GM06990 (cell line): ENCODE data around the gene FAM186B.

Experiments used
- DNase-seq: peaks from one replicate; pipeline ENCODE4 v3.0.0-alpha.2; 2011; ENCODE audit not compliant: insufficient read length; ENCODE audit errors: extremely low read depth
- H3K27me3 ChIP-seq: replicated peaks from 2 replicates; pipeline ENCODE4 v1.6.0; 2011; ENCODE audit warnings: low read length; ENCODE audit not compliant: control insufficient read depth, insufficient read depth
- H3K36me3 ChIP-seq: 2 replicates; pipeline ENCODE4 v1.5.1; 2011; ENCODE audit warnings: low read length; ENCODE audit not compliant: control insufficient read depth, insufficient read depth
- H3K4me3 ChIP-seq: replicated peaks from 2 replicates; pipeline ENCODE4 v1.5.1; 2011; ENCODE audit warnings: low read depth, mild to moderate bottlenecking, control low read depth, low read length
- TF ChIP-seq, protein P1 (sequence below): IDR thresholded peaks from 2 replicates; pipeline ENCODE4 v1.5.1; 2011; ENCODE audit warnings: low read length, control low read depth, mild to moderate bottlenecking, inconsistent platforms; ENCODE audit not compliant: insufficient read depth, poor library complexity, severe bottlenecking

FAM186B gene

DNA sequence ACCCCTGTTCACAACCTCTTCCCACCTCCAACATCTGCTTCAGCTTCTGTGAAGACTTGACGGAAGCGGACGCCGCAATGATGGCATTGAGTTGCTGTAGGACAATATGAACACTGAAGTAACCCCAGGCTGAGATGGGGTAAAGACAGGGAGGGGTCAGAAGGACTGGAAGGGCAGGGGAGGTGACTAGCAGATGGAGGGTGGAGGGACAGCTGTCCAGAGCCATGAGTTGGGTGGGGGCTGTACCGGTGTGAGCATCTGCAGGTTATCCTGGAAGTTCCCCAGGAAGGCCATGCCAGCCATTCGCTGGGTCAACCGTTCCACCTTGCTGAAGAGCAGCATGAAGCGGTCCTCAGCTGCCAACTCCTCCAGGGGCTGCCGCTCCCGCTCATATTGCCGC, 44.0 kb upstream of the FAM186B start:
- Histone ChIP-seq H3K27me3 (no peaks in the 10 kb centered on the region), H3K36me3 (peaks cover 73% of the 10 kb centered on the region), H3K4me3 (no peak overlapping the region)
- TF ChIP-seq, protein P1, sequence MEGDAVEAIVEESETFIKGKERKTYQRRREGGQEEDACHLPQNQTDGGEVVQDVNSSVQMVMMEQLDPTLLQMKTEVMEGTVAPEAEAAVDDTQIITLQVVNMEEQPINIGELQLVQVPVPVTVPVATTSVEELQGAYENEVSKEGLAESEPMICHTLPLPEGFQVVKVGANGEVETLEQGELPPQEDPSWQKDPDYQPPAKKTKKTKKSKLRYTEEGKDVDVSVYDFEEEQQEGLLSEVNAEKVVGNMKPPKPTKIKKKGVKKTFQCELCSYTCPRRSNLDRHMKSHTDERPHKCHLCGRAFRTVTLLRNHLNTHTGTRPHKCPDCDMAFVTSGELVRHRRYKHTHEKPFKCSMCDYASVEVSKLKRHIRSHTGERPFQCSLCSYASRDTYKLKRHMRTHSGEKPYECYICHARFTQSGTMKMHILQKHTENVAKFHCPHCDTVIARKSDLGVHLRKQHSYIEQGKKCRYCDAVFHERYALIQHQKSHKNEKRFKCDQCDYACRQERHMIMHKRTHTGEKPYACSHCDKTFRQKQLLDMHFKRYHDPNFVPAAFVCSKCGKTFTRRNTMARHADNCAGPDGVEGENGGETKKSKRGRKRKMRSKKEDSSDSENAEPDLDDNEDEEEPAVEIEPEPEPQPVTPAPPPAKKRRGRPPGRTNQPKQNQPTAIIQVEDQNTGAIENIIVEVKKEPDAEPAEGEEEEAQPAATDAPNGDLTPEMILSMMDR: no peak
- no peak for DNase-seq

DNA sequence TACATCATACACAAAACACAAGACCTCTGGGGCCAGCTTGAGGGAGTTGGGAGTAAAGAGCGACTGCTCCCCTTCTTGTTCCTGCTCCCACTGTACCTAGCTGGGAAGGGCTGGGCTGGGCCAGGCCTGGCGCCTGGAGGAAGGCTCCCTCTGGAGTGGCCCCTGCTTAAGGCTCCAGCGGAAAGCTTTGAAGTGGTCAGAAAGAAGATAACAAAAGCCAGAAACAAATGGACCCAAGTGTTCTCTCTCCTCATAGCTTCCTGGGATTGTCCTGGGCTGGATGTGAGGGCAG, 43.2 kb upstream of the FAM186B start:
- no peak for DNase-seq
- TF ChIP-seq, protein P1: no peak
- Histone ChIP-seq H3K36me3 (peaks cover 76% of the 10 kb centered on the region), H3K4me3 (no peak overlapping the region), H3K27me3 (no peaks in the 10 kb centered on the region)

DNA sequence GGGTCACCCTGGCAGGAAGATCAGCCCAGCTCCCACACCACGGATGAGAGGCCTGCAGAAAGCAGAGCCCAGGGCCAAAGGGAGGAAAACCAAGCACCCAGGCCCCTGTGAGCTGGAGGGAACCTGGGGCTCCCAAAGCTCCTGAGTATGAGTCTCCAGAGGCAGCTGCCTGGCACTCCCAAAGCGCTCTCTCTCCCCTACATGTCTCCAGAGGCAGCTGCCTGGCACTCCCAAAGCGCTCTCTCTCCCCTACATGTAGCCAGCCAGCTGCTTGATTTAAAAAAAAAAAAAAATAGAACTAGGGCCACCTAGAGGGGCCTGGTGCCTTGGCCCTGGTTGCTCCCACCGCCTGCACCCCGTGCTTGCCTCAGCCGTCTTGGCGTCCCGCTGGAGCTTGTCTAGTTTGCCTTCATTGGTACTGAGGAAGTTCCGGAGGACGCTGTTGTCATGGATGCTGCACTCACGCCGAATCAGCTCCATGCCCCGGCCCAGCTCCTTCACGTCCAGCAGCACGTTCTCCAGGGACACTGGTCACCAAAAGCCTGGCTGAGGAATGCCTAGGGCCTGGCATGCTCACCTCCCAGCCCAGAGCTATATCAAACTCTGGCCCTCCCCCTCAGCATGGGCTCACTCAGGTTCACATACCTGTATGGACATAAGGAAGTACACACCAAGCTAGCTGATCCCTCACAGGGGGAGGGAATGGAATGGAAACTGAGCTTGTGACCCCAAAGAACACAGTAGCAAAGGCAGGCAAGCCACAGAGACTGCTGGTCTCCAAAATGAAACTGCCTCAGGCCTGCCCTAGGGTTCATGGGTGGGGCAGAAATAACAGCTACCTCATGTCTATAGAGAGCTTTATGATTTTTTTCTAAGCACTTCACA, 42.6 kb upstream of the FAM186B start:
- H3K36me3 ChIP-seq: peaks cover 77% of the 10 kb centered on the region
- H3K4me3 ChIP-seq: no peak overlapping the region
- no peak for DNase-seq
- TF ChIP-seq, protein P1: no peak
- H3K27me3 ChIP-seq: no peaks in the 10 kb centered on the region

DNA sequence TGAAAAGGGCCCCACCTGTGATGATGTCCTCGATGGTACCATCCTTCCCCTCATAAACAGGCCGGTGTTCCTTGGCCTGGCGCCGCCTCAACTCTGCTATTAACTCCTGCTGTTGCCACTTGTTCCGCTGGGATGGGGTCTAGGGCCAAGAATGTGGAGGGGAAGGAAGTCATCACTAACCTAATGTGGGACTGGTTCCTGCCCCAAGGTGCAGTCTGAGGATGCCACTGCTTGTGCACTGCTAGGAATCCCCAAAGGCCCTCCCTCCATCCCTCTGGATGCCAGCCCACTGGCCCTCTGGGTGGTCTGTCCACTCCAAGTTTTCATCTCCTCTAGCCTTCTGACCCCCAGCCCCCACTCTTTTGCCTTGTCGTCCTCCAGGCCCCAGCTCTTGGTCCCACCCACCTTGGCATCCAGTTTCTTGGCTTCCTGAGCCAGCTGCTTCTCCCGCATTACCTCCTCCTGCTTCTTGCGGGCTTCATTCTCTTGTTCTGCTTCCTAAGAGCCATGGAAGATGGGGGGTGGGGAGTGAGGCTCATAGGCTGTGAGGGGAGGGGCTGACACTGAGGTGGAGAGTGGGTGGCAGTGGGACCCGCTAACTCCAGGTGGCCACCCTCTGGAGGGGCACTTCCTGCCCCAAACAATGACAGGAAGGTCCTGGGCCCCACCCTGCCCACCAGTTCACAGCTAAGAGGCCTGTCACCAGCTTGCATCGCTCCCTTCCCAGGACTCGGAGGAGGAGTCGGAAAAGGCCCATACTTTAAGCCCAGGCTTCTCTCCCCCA, 41.6 kb upstream of the FAM186B start:
- DNase-seq: no peak
- TF ChIP-seq, protein P1: no peak
- H3K4me3 ChIP-seq: no peak overlapping the region
- H3K27me3 ChIP-seq: no peaks in the 10 kb centered on the region
- H3K36me3 ChIP-seq: peaks cover 78% of the 10 kb centered on the region

DNA sequence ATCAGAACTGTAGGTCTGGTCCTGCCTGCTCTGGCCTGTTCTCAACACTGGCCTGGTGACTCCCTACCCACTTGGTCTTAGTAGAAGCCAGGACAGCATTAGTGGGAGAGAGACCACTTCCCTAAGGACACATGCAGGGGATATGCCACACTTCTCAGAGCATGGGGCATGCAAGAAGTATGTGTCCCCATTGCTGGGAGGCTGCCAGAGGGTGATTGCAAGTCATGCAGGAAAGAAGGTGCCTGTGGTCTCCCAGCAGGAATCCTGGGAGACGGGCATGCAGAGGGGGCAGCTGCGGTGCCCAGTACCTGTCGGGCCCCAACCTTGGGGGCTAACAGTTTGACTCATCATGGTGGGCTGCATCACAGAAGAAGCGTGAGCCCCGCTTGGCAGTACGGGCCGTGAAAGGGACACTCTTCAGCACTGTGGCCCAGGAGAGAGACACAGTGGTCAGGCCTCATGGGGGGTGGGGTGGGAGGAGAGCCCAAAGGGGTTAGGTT, 40.9 kb upstream of the FAM186B start:
- DNase-seq: no peak
- H3K36me3 ChIP-seq: peaks cover 78% of the 10 kb centered on the region
- H3K4me3 ChIP-seq: no peak overlapping the region
- H3K27me3 ChIP-seq: no peaks in the 10 kb centered on the region
- TF ChIP-seq, protein P1: no peak
